HepG2 (cell line): Measurements from ENCODE around the gene LYPD4. TPM values are rescaled to one million over a fixed set of nuclear protein-coding genes. Genes with fewer than 3 reads are reported as not detected.

Source experiments
- ARNT ChIP-seq: fragments of 450-650 bp; IDR thresholded peaks from 2 replicates; pipeline ENCODE4 v1.6.1; 2017
- CCDC6 ChIP-seq: sonication (generic); formaldehyde crosslinking; IDR thresholded peaks from 2 replicates; pipeline ENCODE4 v1.8.1; 2022; ENCODE audit warnings: mild to moderate bottlenecking, missing genetic modification reagents, moderate library complexity
- CENPT ChIP-seq: sonication (generic); formaldehyde crosslinking; IDR thresholded peaks from 2 replicates; pipeline ENCODE4 v1.8.0; 2022; ENCODE audit warnings: low read depth, mild to moderate bottlenecking, moderate library complexity, missing genetic modification reagents
- CREB1 ChIP-seq, 2 experiments: fragments of 450-650 bp in 1 of 2; IDR thresholded peaks; 2 replicates each; pipeline ENCODE4 v1.6.1; 2016 to 2017; ENCODE audit warnings: control low read depth in 1 of 2, mild to moderate bottlenecking in 1 of 2, missing compliant biosample characterization in 1 of 2, missing genetic modification characterization in 1 of 2
- FUBP1 ChIP-seq: sonication (generic); formaldehyde crosslinking; IDR thresholded peaks from 2 replicates; pipeline ENCODE4 v1.5.1; 2020; ENCODE audit warnings: missing genetic modification reagents, mild to moderate bottlenecking, borderline replicate concordance
- MEF2D ChIP-seq: sonication (generic); formaldehyde crosslinking; IDR thresholded peaks from 2 replicates; pipeline ENCODE4 v1.5.1; 2020; ENCODE audit warnings: mild to moderate bottlenecking, missing genetic modification reagents
- MXI1 ChIP-seq: IDR thresholded peaks from 3 replicates; pipeline ENCODE4 v1.6.1; 2012; ENCODE audit warnings: low read depth, low read length, inconsistent platforms, borderline replicate concordance
- NR2C2 ChIP-seq: sonication (generic); formaldehyde crosslinking; IDR thresholded peaks from 2 replicates; pipeline ENCODE4 v1.4.0; 2020; ENCODE audit warnings: missing genetic modification reagents, mild to moderate bottlenecking, moderate library complexity, borderline replicate concordance
- RELA ChIP-seq: sonication (generic); formaldehyde crosslinking; IDR thresholded peaks from 2 replicates; pipeline ENCODE4 v1.4.0; 2020; ENCODE audit warnings: missing genetic modification reagents
- SKI ChIP-seq: fragments of 450-650 bp; IDR thresholded peaks from one replicate; pipeline ENCODE4 v1.6.1; 2018; ENCODE audit warnings: mild to moderate bottlenecking; ENCODE audit not compliant: partially characterized antibody
- SNAPC2 ChIP-seq: sonication (generic); formaldehyde crosslinking; IDR thresholded peaks from 2 replicates; pipeline ENCODE4 v1.8.1; 2022; ENCODE audit warnings: mild to moderate bottlenecking, missing genetic modification reagents
- SP4 ChIP-seq: sonication (generic); formaldehyde crosslinking; IDR thresholded peaks from 2 replicates; pipeline ENCODE4 v1.8.1; 2023; ENCODE audit warnings: mild to moderate bottlenecking, missing genetic modification reagents
- TBL1XR1 ChIP-seq: fragments of 150-350 bp; IDR thresholded peaks from 2 replicates; pipeline ENCODE4 v1.6.1; 2014; ENCODE audit warnings: borderline replicate concordance, low read length; ENCODE audit not compliant: partially characterized antibody
- ZBTB25 ChIP-seq: IDR thresholded peaks from 2 replicates; pipeline ENCODE4 v1.6.1; 2018; ENCODE audit warnings: missing genetic modification reagents
- ZNF33A ChIP-seq: sonication (generic); formaldehyde crosslinking; IDR thresholded peaks from 2 replicates; pipeline ENCODE4 v1.5.1; 2020; ENCODE audit warnings: missing genetic modification reagents, mild to moderate bottlenecking, moderate library complexity, borderline replicate concordance
- ZNF451 ChIP-seq: sonication (generic); formaldehyde crosslinking; IDR thresholded peaks from 2 replicates; pipeline ENCODE4 v1.5.0; 2020; ENCODE audit warnings: mild to moderate bottlenecking, missing genetic modification reagents
- ZNF484 ChIP-seq: sonication (generic); formaldehyde crosslinking; IDR thresholded peaks from 2 replicates; pipeline ENCODE4 v1.5.1; 2020; ENCODE audit warnings: mild to moderate bottlenecking, low read depth, missing genetic modification reagents, borderline replicate concordance
- ZNF501 ChIP-seq: sonication (generic); formaldehyde crosslinking; IDR thresholded peaks from 2 replicates; pipeline ENCODE4 v1.5.1; 2020; ENCODE audit warnings: mild to moderate bottlenecking, moderate library complexity, missing genetic modification reagents
- ZNF510 ChIP-seq: sonication (generic); formaldehyde crosslinking; IDR thresholded peaks from 2 replicates; pipeline ENCODE4 v1.4.0; 2020; ENCODE audit warnings: low read depth, mild to moderate bottlenecking, missing genetic modification reagents
- ZNF629 ChIP-seq: sonication (generic); formaldehyde crosslinking; conservative IDR thresholded peaks from 2 replicates; pipeline ENCODE4 v1.5.0; 2020; ENCODE audit warnings: missing genetic modification reagents
- ZNF746 ChIP-seq: sonication (generic); formaldehyde crosslinking; IDR thresholded peaks from 2 replicates; pipeline ENCODE4 v1.8.0; 2022; ENCODE audit warnings: mild to moderate bottlenecking, missing genetic modification reagents
- ZNF749 ChIP-seq: sonication (generic); formaldehyde crosslinking; IDR thresholded peaks from 2 replicates; pipeline ENCODE4 v1.8.0; 2022; ENCODE audit warnings: mild to moderate bottlenecking, missing genetic modification reagents, moderate library complexity, borderline replicate concordance
- ZUFSP ChIP-seq: sonication (generic); formaldehyde crosslinking; IDR thresholded peaks from 2 replicates; pipeline ENCODE4 v1.9.0; 2021; ENCODE audit warnings: missing genetic modification reagents, mild to moderate bottlenecking, borderline replicate concordance
- polyA plus RNA-seq, 8 experiments: library from polyadenylated mRNA; depleted of rRNA in 3 of 8; stranded (reverse) in 7 of 8; unstranded in 1 of 8; fragments of >200 nt; fragmentation: Illumina TruSeq in 4 of 8; extraction: Trizol in 4 of 8; gene quantifications; 2 replicates each; pipeline versions ENCODE4 v1.2.1 to v1.2.3, GENCODE V29; 2011 to 2016; ENCODE audit warnings: low read depth in 4 of 8, missing spikeins in 1 of 8, mixed read lengths in 1 of 8; ENCODE audit not compliant: insufficient read depth in 1 of 8
- total RNA-seq, 5 experiments: library from RNA; depleted of rRNA; stranded (reverse); fragments of >200 nt; fragmentation: Illumina TruSeq; extraction: Trizol; gene quantifications; 2 replicates each; pipeline ENCODE4 v1.2.3, GENCODE V29; 2016; ENCODE audit warnings: low read depth in 1 of 5

Gene LYPD4
- total and polyA plus RNA-seq, 2 of the 13 experiments (the other 11 are each of a cell fraction or from before 2014, with no cell fraction given) = not detected

- no peak for TF ChIP-seq ZUFSP (CRISPR knock-in tag)
- no peak for TF ChIP-seq ZNF33A
- TF ChIP-seq FUBP1 (CRISPR knock-in tag) = no peak
- TF ChIP-seq TBL1XR1 = no peak
- TF ChIP-seq CREB1 (IDR thresholded peaks at IDR 0.05) = no peak
- TF ChIP-seq CREB1 (CRISPR knock-in tag; IDR thresholded peaks at IDR 0.05) = peak; percentile 53; the same call in 1 of the 2 replicates
- TF ChIP-seq ZNF629 (CRISPR knock-in tag) = no peak; the same call in 1 of the 2 replicates
- peak; percentile 68; the same call in 1 of the 3 replicates for TF ChIP-seq MXI1
- no peak for TF ChIP-seq CENPT (CRISPR knock-in tag)
- no peak for TF ChIP-seq ZNF510 (CRISPR knock-in tag)
- no peak; the same call in 1 of the 2 replicates for TF ChIP-seq ZNF749 (CRISPR knock-in tag)
- TF ChIP-seq ZNF501 = peak; percentile 80
- no peak for TF ChIP-seq RELA (CRISPR knock-in tag)
- TF ChIP-seq SNAPC2 (CRISPR knock-in tag) = no peak
- no peak for TF ChIP-seq CCDC6 (CRISPR knock-in tag)
- TF ChIP-seq ZNF451 (CRISPR knock-in tag) = 0 out of 2 replicates have a peak, but pooled peaks have one; percentile 50
- TF ChIP-seq SKI = peak; percentile 55
- TF ChIP-seq ARNT = no peak
- TF ChIP-seq ZNF746 (CRISPR knock-in tag) = peak; percentile 99
- TF ChIP-seq SP4 (CRISPR knock-in tag) = peak; percentile 66
- peak; percentile 28; the same call in 1 of the 2 replicates for TF ChIP-seq MEF2D (CRISPR knock-in tag)
- TF ChIP-seq ZBTB25 = 0 out of 2 replicates have a peak, but pooled peaks have one; percentile 51
- TF ChIP-seq ZNF484 (CRISPR knock-in tag) = no peak
- no peak; the same call in 1 of the 2 replicates for TF ChIP-seq NR2C2
These were observed 43.4 kb upstream of the LYPD4 start (continued) for GRCh38 chr19:41887711-41888382.
